Smooth muscle cell (in vitro differentiated cells): Measurements from ENCODE around the gene MSI2. TPM values are rescaled to one million over a fixed set of nuclear protein-coding genes. Genes with fewer than 3 reads are reported as not detected.

Experiments used
- DNase-seq: peaks from one replicate; lab custom pipeline; 2025; ENCODE audit not compliant: unreplicated experiment; lab: John Stamatoyannopoulos, UW
- H2AFZ ChIP-seq: fragments of 200-600 bp; sonication (generic); 2 replicates; pipeline ENCODE4 v1.6.0; 2016; ENCODE audit warnings: antibody characterized with exemption, low read depth, mild to moderate bottlenecking
- H3F3A ChIP-seq: fragments of 200-600 bp; sonication (generic); 2 replicates; pipeline ENCODE4 v1.6.0; 2017; ENCODE audit warnings: antibody characterized with exemption, low read depth
- H3K27ac ChIP-seq: fragments of 200-600 bp; sonication (generic); 2 replicates; pipeline ENCODE4 v1.5.1; 2016; ENCODE audit warnings: low read depth, mild to moderate bottlenecking
- H3K27me3 ChIP-seq: fragments of 200-600 bp; sonication (generic); 2 replicates; pipeline ENCODE4 v1.6.1; 2016; ENCODE audit warnings: low read depth, mild to moderate bottlenecking
- H3K36me3 ChIP-seq: fragments of 200-600 bp; sonication (generic); 2 replicates; pipeline ENCODE4 v1.5.1; 2016; ENCODE audit warnings: low read depth
- H3K4me1 ChIP-seq: fragments of 200-600 bp; sonication (generic); 2 replicates; pipeline ENCODE4 v1.5.1; 2016; ENCODE audit warnings: low read depth
- H3K4me2 ChIP-seq: fragments of 200-600 bp; sonication (generic); 2 replicates; pipeline ENCODE4 v1.6.0; 2016; ENCODE audit warnings: mild to moderate bottlenecking
- H3K4me3 ChIP-seq: fragments of 200-600 bp; sonication (generic); 2 replicates; pipeline ENCODE4 v1.5.1; 2016; ENCODE audit warnings: mild to moderate bottlenecking
- H3K79me2 ChIP-seq: fragments of 200-600 bp; sonication (generic); 2 replicates; pipeline ENCODE4 v1.6.0; 2016; ENCODE audit warnings: low read depth, mild to moderate bottlenecking
- H3K9ac ChIP-seq: fragments of 200-600 bp; sonication (generic); 2 replicates; pipeline ENCODE4 v1.6.0; 2016; ENCODE audit warnings: low read depth
- H3K9me3 ChIP-seq: fragments of 200-600 bp; sonication (generic); replicated peaks from 2 replicates; pipeline ENCODE4 v1.5.1; 2016; ENCODE audit warnings: low read depth
- H4K20me1 ChIP-seq: fragments of 200-600 bp; sonication (generic); 2 replicates; pipeline ENCODE4 v1.6.0; 2016; ENCODE audit warnings: low read depth
- CTCF ChIP-seq: fragments of 200-600 bp; sonication (generic); IDR thresholded peaks from 2 replicates; pipeline ENCODE4 v1.5.1; 2017; ENCODE audit warnings: borderline replicate concordance, mild to moderate bottlenecking, antibody characterized with exemption; ENCODE audit not compliant: insufficient read depth, poor library complexity, severe bottlenecking
- WGBS: methylation state at CpG from one replicate; pipeline ENCODE4 v1.1.7; 2016; ENCODE audit warnings: low lambda C conversion rate; 5-methylcytosine and 5-hydroxymethylcytosine counted together
- polyA plus RNA-seq: library from polyadenylated mRNA; unstranded; fragments of >200 nt; fragmentation: Nextera tagmentation; extraction: Ambion mirVana; gene quantifications from 2 replicates; pipeline ENCODE4 v1.2.1, GENCODE V29; 2016
- total RNA-seq: library from RNA; depleted of rRNA; stranded (reverse); fragments of >200 nt; gene quantifications from 2 replicates; pipeline ENCODE4 v1.2.3, GENCODE V29; 2014

Gene MSI2
- total and polyA plus RNA-seq, 2 experiments from 2014 or later: 5.7 to 36.5 TPM

- Histone ChIP-seq H3K36me3 (no peaks in the 10 kb centered on the region), H3K27me3 (no peaks in the 10 kb centered on the region), H4K20me1 (no peaks in the 10 kb centered on the region), H3K4me3 (no peak overlapping the region), H3F3A (no peaks in the 10 kb centered on the region), H2AFZ (no peak overlapping the region), H3K79me2 (peaks cover 3% of the 10 kb centered on the region), H3K9me3 (no peaks in the 10 kb centered on the region), H3K27ac (no peak overlapping the region), H3K4me1 (peaks cover 11% of the 10 kb centered on the region), H3K4me2 (no peak overlapping the region), H3K9ac (no peak overlapping the region)
- 82% methylated on average over 12 of the region's 12 CpGs for WGBS
- DNase-seq: no peak
- no peak for TF ChIP-seq CTCF
Measured at GRCh38 chr17:57490890-57491289, 234.6 kb downstream of the MSI2 start.

- Histone ChIP-seq H3K9me3 (no peaks in the 10 kb centered on the region), H3K36me3 (no peaks in the 10 kb centered on the region), H3K27ac (no peak overlapping the region), H3K79me2 (peaks cover 3% of the 10 kb centered on the region), H3K4me3 (no peak overlapping the region), H3K9ac (no peak overlapping the region), H3F3A (no peaks in the 10 kb centered on the region), H3K27me3 (no peaks in the 10 kb centered on the region), H3K4me1 (no peaks in the 10 kb centered on the region), H4K20me1 (no peaks in the 10 kb centered on the region), H2AFZ (no peak overlapping the region), H3K4me2 (no peak overlapping the region)
- no peak for DNase-seq
- TF ChIP-seq CTCF: no peak
- WGBS: 96% methylated on average over 5 of the region's 5 CpGs
Measured at GRCh38 chr17:57493171-57493570, 236.8 kb downstream of the MSI2 start.

GRCh38 chr17:57493625-57494024 lies 237.3 kb downstream of the MSI2 start:
- H3K9ac ChIP-seq: no peak overlapping the region
- H3K27ac ChIP-seq: no peak overlapping the region
- H3K4me1 ChIP-seq: no peaks in the 10 kb centered on the region
- TF ChIP-seq CTCF: no peak
- no peaks in the 10 kb centered on the region for H3K27me3 ChIP-seq
- H3K36me3 ChIP-seq: no peaks in the 10 kb centered on the region
- no peak for DNase-seq
- H4K20me1 ChIP-seq: no peaks in the 10 kb centered on the region
- no peaks in the 10 kb centered on the region for H3K9me3 ChIP-seq
- 96% methylated on average over 6 of the region's 6 CpGs for WGBS
- no peak overlapping the region for H2AFZ ChIP-seq
- H3F3A ChIP-seq: no peaks in the 10 kb centered on the region
- H3K4me2 ChIP-seq: no peak overlapping the region
- H3K4me3 ChIP-seq: no peak overlapping the region
- H3K79me2 ChIP-seq: peaks cover under 1% of the 10 kb centered on the region

GRCh38 chr17:57494443-57494842 lies 238.1 kb downstream of the MSI2 start:
- Histone ChIP-seq H4K20me1 (no peaks in the 10 kb centered on the region), H3K4me1 (no peaks in the 10 kb centered on the region), H3K79me2 (no peaks in the 10 kb centered on the region), H3K27ac (no peak overlapping the region), H3K9me3 (no peaks in the 10 kb centered on the region), H3K4me2 (no peak overlapping the region), H3K9ac (no peak overlapping the region), H2AFZ (no peak overlapping the region), H3K4me3 (no peak overlapping the region), H3K27me3 (no peaks in the 10 kb centered on the region), H3F3A (no peaks in the 10 kb centered on the region), H3K36me3 (no peaks in the 10 kb centered on the region)
- WGBS: 99% methylated on average over 5 of the region's 5 CpGs
- no peak for TF ChIP-seq CTCF
- DNase-seq: no peak
